CD4-positive, CD25-positive, alpha-beta regulatory T cell (primary cell): Measurements from ENCODE around the gene GAA. TPM values are rescaled to one million over a fixed set of nuclear protein-coding genes. Genes with fewer than 3 reads are reported as not detected.

Source experiments
- ATAC-seq, 2 donors: fragments of 150-1000 bp; cut with Tn5 transposase; one replicate each; pipeline ENCODE4 v1.10.0; 2021; ENCODE audit warnings: low read depth in 2 of 2, moderate number of reproducible peaks in 2 of 2, moderate library complexity in 1 of 2
- DNase-seq, 3 donors: peaks; one replicate each; pipeline versions ENCODE4 v3.0.0 to v3.0.0-alpha.2; 2012 to 2022; ENCODE audit warnings: mixed read lengths in 1 of 3
- H3K27ac ChIP-seq: one replicate; pipeline ENCODE4 v1.7.0; 2013; ENCODE audit warnings: mild to moderate bottlenecking, low read length; ENCODE audit not compliant: insufficient read depth, poor library complexity, severe bottlenecking
- H3K27me3 ChIP-seq: one replicate; pipeline ENCODE4 v1.7.0; 2013; ENCODE audit warnings: low read length; ENCODE audit not compliant: control insufficient read depth, insufficient read depth
- H3K36me3 ChIP-seq: one replicate; pipeline ENCODE4 v1.7.0; 2013; ENCODE audit warnings: mild to moderate bottlenecking, low read length, moderate library complexity; ENCODE audit not compliant: control insufficient read depth, insufficient read depth
- H3K4me1 ChIP-seq: 2 replicates; pipeline ENCODE4 v1.7.0; 2013; ENCODE audit warnings: mild to moderate bottlenecking, low read length; ENCODE audit not compliant: insufficient read depth, control insufficient read depth, poor library complexity, severe bottlenecking
- H3K4me3 ChIP-seq: one replicate; pipeline ENCODE4 v1.7.0; 2013; ENCODE audit warnings: low read depth, mild to moderate bottlenecking, low read length, moderate library complexity
- H3K9me3 ChIP-seq, 2 experiments: 1 replicate in 1 of 2; 2 replicates in 1 of 2; pipeline ENCODE4 v1.7.0; 2013; ENCODE audit warnings: low read length in 2 of 2, mild to moderate bottlenecking in 1 of 2, moderate library complexity in 1 of 2; ENCODE audit not compliant: control insufficient read depth in 2 of 2
- H3K27ac Mint-ChIP-seq, 3 donors: one replicate each; pipeline ENCODE4 v1.8.0; 2020 to 2022; ENCODE audit warnings: mild to moderate bottlenecking in 3 of 3, mixed read lengths in 3 of 3, moderate library complexity in 2 of 3
- H3K27me3 Mint-ChIP-seq: one replicate; pipeline ENCODE4 v1.8.0; 2022; ENCODE audit warnings: mild to moderate bottlenecking, mixed read lengths
- H3K36me3 Mint-ChIP-seq: one replicate; pipeline ENCODE4 v1.8.0; 2020; ENCODE audit warnings: mixed read lengths
- H3K4me1 Mint-ChIP-seq, 4 donors: one replicate each; pipeline ENCODE4 v1.8.0; 2020 to 2022; ENCODE audit warnings: mixed read lengths in 4 of 4, mild to moderate bottlenecking in 1 of 4
- H3K4me3 Mint-ChIP-seq, 4 donors: one replicate each; pipeline ENCODE4 v1.8.0; 2020 to 2022; ENCODE audit warnings: mild to moderate bottlenecking in 4 of 4, mixed read lengths in 4 of 4, moderate library complexity in 3 of 4
- H3K9me3 Mint-ChIP-seq, 7 donors: one replicate each; pipeline ENCODE4 v1.8.0; 2020 to 2022; ENCODE audit warnings: mixed read lengths in 7 of 7, mild to moderate bottlenecking in 3 of 7, moderate library complexity in 2 of 7
- polyA plus RNA-seq, 4 donors: library from polyadenylated mRNA; unstranded; fragments of 300-500 nt; fragmentation: Illumina TruSeq; gene quantifications; one replicate each; pipeline ENCODE4 v1.2.3, GENCODE V29; 2021
- total RNA-seq: library from RNA; stranded (reverse); gene quantifications from one replicate; pipeline ENCODE4 v1.2.3, GENCODE V29; 2022

The GAA gene
- total and polyA plus RNA-seq, 5 donors from 2014 or later: 9.8 to 22.0 (median 11.6) TPM

GRCh38 chr17:80106751-80107150, 5.4 kb downstream of the GAA start:
- no peak overlapping the region for H3K4me3 ChIP-seq
- peaks cover 6% of the 10 kb centered on the region for H3K4me1 ChIP-seq
- ATAC-seq (no peak), DNase-seq (no peak)
- H3K36me3 ChIP-seq: no peaks in the 10 kb centered on the region
- Mint-ChIP-seq H3K4me1 (peaks cover 0 to 18% (median 9%) of the 10 kb centered on the region in 4 donors), H3K4me3 (no peak overlapping the region), H3K27ac (no peak overlapping the region), H3K27me3 (peaks cover 6% of the 10 kb centered on the region), H3K9me3 (peaks cover 0 to 2% (median 0%) of the 10 kb centered on the region in 7 donors), H3K36me3 (no peaks in the 10 kb centered on the region)
- no peaks in the 10 kb centered on the region for H3K27me3 ChIP-seq
- H3K9me3 ChIP-seq: no peaks in the 10 kb centered on the region
- no peak overlapping the region for H3K27ac ChIP-seq

GRCh38 chr17:80107231-80108021, 6.0 kb downstream of the GAA start:
- H3K36me3 Mint-ChIP-seq: no peaks in the 10 kb centered on the region
- DNase-seq: no peak
- Histone ChIP-seq H3K4me3 (no peak overlapping the region), H3K4me1 (no peaks in the 10 kb centered on the region), H3K9me3 (no peaks in the 10 kb centered on the region), H3K27me3 (no peaks in the 10 kb centered on the region), H3K27ac (no peak overlapping the region), H3K36me3 (no peaks in the 10 kb centered on the region)
- H3K9me3 Mint-ChIP-seq: peaks cover 0 to 2% (median 0%) of the 10 kb centered on the region in 7 donors
- H3K27ac Mint-ChIP-seq: peak overlapping the region in 1 of 3 donors; percentile 62
- no peak for ATAC-seq
- H3K27me3 Mint-ChIP-seq: peaks cover 6% of the 10 kb centered on the region
- no peak overlapping the region for H3K4me3 Mint-ChIP-seq
- H3K4me1 Mint-ChIP-seq: peaks cover 0 to 11% (median 5%) of the 10 kb centered on the region in 4 donors

GRCh38 chr17:80108036-80108971, 6.9 kb downstream of the GAA start:
- no peaks in the 10 kb centered on the region for H3K36me3 Mint-ChIP-seq
- H3K27ac ChIP-seq: no peak overlapping the region

GRCh38 chr17:80109066-80109660, 7.8 kb downstream of the GAA start:
- H3K27me3 ChIP-seq: no peaks in the 10 kb centered on the region
- no peak overlapping the region for H3K27ac ChIP-seq
- H3K4me1 ChIP-seq: no peaks in the 10 kb centered on the region
- no peaks in the 10 kb centered on the region for H3K27me3 Mint-ChIP-seq
- H3K4me1 Mint-ChIP-seq: no peaks in the 10 kb centered on the region
- no peak overlapping the region for H3K4me3 Mint-ChIP-seq
- H3K9me3 Mint-ChIP-seq: no peaks in the 10 kb centered on the region
- H3K9me3 ChIP-seq: no peaks in the 10 kb centered on the region
- no peaks in the 10 kb centered on the region for H3K36me3 ChIP-seq
- no peak overlapping the region for H3K4me3 ChIP-seq
- ATAC-seq (no peak), DNase-seq (no peak)
- H3K36me3 Mint-ChIP-seq: no peaks in the 10 kb centered on the region
- no peak overlapping the region for H3K27ac Mint-ChIP-seq

More at GRCh38 chr17:80108036-80108971, 6.9 kb downstream of the GAA start:
- Histone ChIP-seq H3K4me1 (no peaks in the 10 kb centered on the region), H3K36me3 (no peaks in the 10 kb centered on the region), H3K27me3 (no peaks in the 10 kb centered on the region), H3K9me3 (no peaks in the 10 kb centered on the region), H3K4me3 (no peak overlapping the region)
- Mint-ChIP-seq H3K27ac (peak overlapping the region in 1 of 3 donors; percentile 62), H3K4me3 (no peak overlapping the region), H3K9me3 (peaks cover 0 to under 1% (median 0%) of the 10 kb centered on the region in 7 donors), H3K4me1 (peaks cover 0 to 3% (median 2%) of the 10 kb centered on the region in 4 donors), H3K27me3 (peaks cover 3% of the 10 kb centered on the region)
- ATAC-seq (no peak), DNase-seq (no peak)

GRCh38 chr17:80109713-80110446, 8.5 kb downstream of the GAA start:
- Histone ChIP-seq H3K4me1 (no peaks in the 10 kb centered on the region), H3K36me3 (no peaks in the 10 kb centered on the region)

GRCh38 chr17:80110447-80110812, 9.0 kb downstream of the GAA start:
- ATAC-seq (no peak), DNase-seq (no peak)
- Mint-ChIP-seq H3K4me3 (no peak overlapping the region), H3K27me3 (no peaks in the 10 kb centered on the region), H3K27ac (no peak overlapping the region), H3K9me3 (peaks cover 0 to 5% (median 0%) of the 10 kb centered on the region in 7 donors), H3K36me3 (no peaks in the 10 kb centered on the region), H3K4me1 (no peaks in the 10 kb centered on the region)
- H3K27ac ChIP-seq: no peak overlapping the region
- H3K27me3 ChIP-seq: no peaks in the 10 kb centered on the region
- no peaks in the 10 kb centered on the region for H3K4me1 ChIP-seq
- no peaks in the 10 kb centered on the region for H3K36me3 ChIP-seq
- H3K4me3 ChIP-seq: no peak overlapping the region
- H3K9me3 ChIP-seq: no peaks in the 10 kb centered on the region

More at GRCh38 chr17:80109713-80110446, 8.5 kb downstream of the GAA start:
- no peak overlapping the region for H3K27ac Mint-ChIP-seq
- no peaks in the 10 kb centered on the region for H3K4me1 Mint-ChIP-seq
- H3K4me3 Mint-ChIP-seq: no peak overlapping the region
- Histone ChIP-seq H3K9me3 (no peaks in the 10 kb centered on the region), H3K27ac (no peak overlapping the region), H3K4me3 (no peak overlapping the region), H3K27me3 (no peaks in the 10 kb centered on the region)
- H3K9me3 Mint-ChIP-seq: no peaks in the 10 kb centered on the region
- no peak for ATAC-seq
- no peak for DNase-seq
- H3K27me3 Mint-ChIP-seq: no peaks in the 10 kb centered on the region
- H3K36me3 Mint-ChIP-seq: no peaks in the 10 kb centered on the region
